T-helper 1 cell (primary cell): ENCODE measurements around the gene CACNA1I.
"Not testable (repeated sequence)": the region's sequence is repeated elsewhere in the genome, so short reads cannot be mapped to it uniquely, and the experiment has no call there.

ENCODE experiments used
- DNase-seq, 5 donors: peaks; one replicate each; pipeline ENCODE4 v3.0.0-alpha.2; 2012 to 2020

Gene CACNA1I

GRCh38 chr22:39721206-39722031 lies 150.9 kb downstream of the CACNA1I start:
- peak in 1 of 5 donors; percentile 36 for DNase-seq

GRCh38 chr22:39722032-39722325 lies 151.4 kb downstream of the CACNA1I start:
- no peak for DNase-seq

GRCh38 chr22:39722501-39722900 lies 151.9 kb downstream of the CACNA1I start:
- no peak for DNase-seq

GRCh38 chr22:39723463-39723862 lies 152.9 kb downstream of the CACNA1I start:
- no peak for DNase-seq

- DNase-seq = no peak
Observed at GRCh38 chr22:39723899-39724351, 153.4 kb downstream of the CACNA1I start.

GRCh38 chr22:39724390-39724789 lies 153.8 kb downstream of the CACNA1I start:
- DNase-seq = no peak

GRCh38 chr22:39724857-39725256 lies 154.3 kb downstream of the CACNA1I start:
- DNase-seq = no peak

GRCh38 chr22:39725351-39726035 lies 154.9 kb downstream of the CACNA1I start:
- no peak for DNase-seq

GRCh38 chr22:39727541-39727940 lies 157.0 kb downstream of the CACNA1I start:
- DNase-seq = no peak

GRCh38 chr22:39728236-39728860 lies 157.8 kb downstream of the CACNA1I start:
- no peak for DNase-seq

- DNase-seq = no peak
Observed at GRCh38 chr22:39729141-39729934, 158.8 kb downstream of the CACNA1I start.

- no peak for DNase-seq
Observed at GRCh38 chr22:39731481-39731880, 160.9 kb downstream of the CACNA1I start.

GRCh38 chr22:39731881-39732555 lies 161.5 kb downstream of the CACNA1I start:
- no peak for DNase-seq

GRCh38 chr22:39732625-39733024 lies 162.1 kb downstream of the CACNA1I start:
- DNase-seq = no peak

- no peak for DNase-seq
Observed at GRCh38 chr22:39733191-39733590, 162.6 kb downstream of the CACNA1I start.

- DNase-seq = not testable (repeated sequence)
Observed at GRCh38 chr22:39734046-39734445, 163.5 kb downstream of the CACNA1I start.

GRCh38 chr22:39734866-39735265 lies 164.3 kb downstream of the CACNA1I start:
- DNase-seq = no peak

- DNase-seq = no peak
Observed at GRCh38 chr22:39735776-39736175, 165.2 kb downstream of the CACNA1I start.

GRCh38 chr22:39738746-39739145 lies 168.2 kb downstream of the CACNA1I start:
- DNase-seq = no peak
